HepG2 (cell line): ENCODE data around the gene AATF. TPM values are rescaled to one million over a fixed set of nuclear protein-coding genes. Genes with fewer than 3 reads are reported as not detected.
A peak's percentile ranks its signal among the peaks of the same experiment; 100 is the strongest.

Experiments
- ATAD3A ChIP-seq: sonication (generic); formaldehyde crosslinking; IDR thresholded peaks from 2 replicates; pipeline ENCODE4 v1.4.0; 2020; ENCODE audit warnings: missing genetic modification reagents
- DNMT1 ChIP-seq: sonication (generic); formaldehyde crosslinking; IDR thresholded peaks from 2 replicates; pipeline ENCODE4 v1.5.1; 2020; ENCODE audit warnings: mild to moderate bottlenecking, missing genetic modification reagents
- HIVEP1 ChIP-seq: sonication (generic); formaldehyde crosslinking; IDR thresholded peaks from 2 replicates; pipeline ENCODE4 v1.4.0; 2020; ENCODE audit warnings: mild to moderate bottlenecking, missing genetic modification reagents
- HNF4A ChIP-seq: sonication (generic); formaldehyde crosslinking; IDR thresholded peaks from 2 replicates; pipeline ENCODE4 v1.4.0; 2020; ENCODE audit warnings: missing genetic modification reagents
- HNRNPK ChIP-seq: fragments of 200-400 bp; formaldehyde crosslinking; IDR thresholded peaks from 2 replicates; pipeline ENCODE4 v1.6.1; 2018; ENCODE audit warnings: low read length, low read depth, moderate library complexity, mild to moderate bottlenecking; ENCODE audit not compliant: poor library complexity, severe bottlenecking
- KAT7 ChIP-seq: IDR thresholded peaks from 2 replicates; pipeline ENCODE4 v1.6.1; 2018; ENCODE audit warnings: borderline replicate concordance, missing compliant biosample characterization
- NCOA2 ChIP-seq: sonication (generic); formaldehyde crosslinking; IDR thresholded peaks from 2 replicates; pipeline ENCODE4 v1.8.0; 2022; ENCODE audit warnings: inconsistent platforms
- SAP130 ChIP-seq: IDR thresholded peaks from 2 replicates; pipeline ENCODE4 v1.6.1; 2016; ENCODE audit warnings: low read depth
- ZBTB2 ChIP-seq: sonication (generic); formaldehyde crosslinking; IDR thresholded peaks from 2 replicates; pipeline ENCODE4 v1.8.0; 2022; ENCODE audit warnings: low read depth, missing genetic modification reagents
- ZBTB20 ChIP-seq: sonication (generic); formaldehyde crosslinking; IDR thresholded peaks from 2 replicates; pipeline ENCODE4 v1.8.1; 2023; ENCODE audit warnings: missing genetic modification reagents, low read depth, mild to moderate bottlenecking, borderline replicate concordance
- ZNF30 ChIP-seq: sonication (generic); formaldehyde crosslinking; IDR thresholded peaks from 2 replicates; pipeline ENCODE4 v1.5.0; 2020; ENCODE audit warnings: mild to moderate bottlenecking, missing genetic modification reagents
- ZNF512B ChIP-seq: sonication (generic); formaldehyde crosslinking; IDR thresholded peaks from 2 replicates; pipeline ENCODE4 v1.5.1; 2020; ENCODE audit warnings: missing genetic modification reagents, mild to moderate bottlenecking, borderline replicate concordance
- ZNF513 ChIP-seq: sonication (generic); formaldehyde crosslinking; conservative IDR thresholded peaks from 2 replicates; pipeline ENCODE4 v1.5.0; 2020; ENCODE audit warnings: missing genetic modification reagents
- ZNF577 ChIP-seq: sonication (generic); formaldehyde crosslinking; IDR thresholded peaks from 2 replicates; pipeline ENCODE4 v1.4.0; 2020; ENCODE audit warnings: mild to moderate bottlenecking, low read depth, missing genetic modification reagents, borderline replicate concordance
- ZNF749 ChIP-seq: sonication (generic); formaldehyde crosslinking; IDR thresholded peaks from 2 replicates; pipeline ENCODE4 v1.8.0; 2022; ENCODE audit warnings: mild to moderate bottlenecking, missing genetic modification reagents, moderate library complexity, borderline replicate concordance
- polyA plus RNA-seq, 8 experiments: library from polyadenylated mRNA; depleted of rRNA in 3 of 8; stranded (reverse) in 7 of 8; unstranded in 1 of 8; fragments of >200 nt; fragmentation: Illumina TruSeq in 4 of 8; extraction: Trizol in 4 of 8; gene quantifications; 2 replicates each; pipeline versions ENCODE4 v1.2.1 to v1.2.3, GENCODE V29; 2011 to 2016; ENCODE audit warnings: low read depth in 4 of 8, missing spikeins in 1 of 8, mixed read lengths in 1 of 8; ENCODE audit not compliant: insufficient read depth in 1 of 8
- total RNA-seq, 5 experiments: library from RNA; depleted of rRNA; stranded (reverse); fragments of >200 nt; fragmentation: Illumina TruSeq; extraction: Trizol; gene quantifications; 2 replicates each; pipeline ENCODE4 v1.2.3, GENCODE V29; 2016; ENCODE audit warnings: low read depth in 1 of 5
- TF ChIP-seq, protein P1 (sequence below): sonication (generic); formaldehyde crosslinking; IDR thresholded peaks from 2 replicates; pipeline ENCODE4 v1.8.0; 2022; ENCODE audit warnings: mild to moderate bottlenecking, missing genetic modification reagents, moderate library complexity
- TF ChIP-seq, protein P2 (sequence below): sonication (generic); formaldehyde crosslinking; IDR thresholded peaks from 2 replicates; pipeline ENCODE4 v1.4.0; 2020; ENCODE audit warnings: missing genetic modification reagents
- TF ChIP-seq, protein P3 (sequence below): sonication (generic); formaldehyde crosslinking; IDR thresholded peaks from 2 replicates; pipeline ENCODE4 v1.4.0; 2020; ENCODE audit warnings: missing genetic modification reagents

Gene AATF
- total and polyA plus RNA-seq, 2 of the 13 experiments (the other 11 are each of a cell fraction or from before 2014, with no cell fraction given): 9.1 to 53.3 TPM

DNA sequence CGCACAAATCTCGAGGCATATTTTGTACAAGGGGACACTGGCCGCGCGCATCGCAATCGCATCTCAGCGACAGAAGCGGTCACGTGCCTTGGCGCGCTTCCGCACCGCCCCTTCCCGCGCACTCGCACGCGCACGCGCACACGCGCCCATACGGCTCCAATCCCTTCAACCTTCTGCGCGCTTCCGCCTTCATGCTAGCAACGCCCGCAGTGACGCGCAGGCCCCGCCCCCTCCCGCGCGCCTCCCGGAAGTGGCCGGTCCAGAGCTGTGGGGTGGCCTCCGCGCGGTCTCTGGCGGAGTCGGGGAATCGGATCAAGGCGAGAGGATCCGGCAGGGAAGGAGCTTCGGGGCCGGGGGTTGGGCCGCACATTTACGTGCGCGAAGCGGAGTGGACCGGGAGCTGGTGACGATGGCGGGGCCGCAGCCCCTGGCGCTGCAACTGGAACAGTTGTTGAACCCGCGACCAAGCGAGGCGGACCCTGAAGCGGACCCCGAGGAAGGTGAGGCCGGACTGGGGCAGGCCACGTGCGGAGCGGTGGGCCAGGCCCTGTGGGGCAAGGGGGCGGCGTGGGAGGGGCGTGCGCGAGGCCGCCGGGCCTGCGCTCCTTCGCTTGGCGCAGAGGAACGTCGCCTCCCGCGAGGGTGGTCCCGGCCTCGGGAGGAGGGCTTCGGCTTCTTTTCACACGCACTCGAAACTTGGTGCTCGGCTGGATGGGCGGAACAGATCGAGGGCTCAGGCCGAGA is at the start of gene AATF (continued):
- TF ChIP-seq, protein P1, sequence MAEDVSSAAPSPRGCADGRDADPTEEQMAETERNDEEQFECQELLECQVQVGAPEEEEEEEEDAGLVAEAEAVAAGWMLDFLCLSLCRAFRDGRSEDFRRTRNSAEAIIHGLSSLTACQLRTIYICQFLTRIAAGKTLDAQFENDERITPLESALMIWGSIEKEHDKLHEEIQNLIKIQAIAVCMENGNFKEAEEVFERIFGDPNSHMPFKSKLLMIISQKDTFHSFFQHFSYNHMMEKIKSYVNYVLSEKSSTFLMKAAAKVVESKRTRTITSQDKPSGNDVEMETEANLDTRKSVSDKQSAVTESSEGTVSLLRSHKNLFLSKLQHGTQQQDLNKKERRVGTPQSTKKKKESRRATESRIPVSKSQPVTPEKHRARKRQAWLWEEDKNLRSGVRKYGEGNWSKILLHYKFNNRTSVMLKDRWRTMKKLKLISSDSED (CRISPR knock-in tag): peak; percentile 66; the same call in 1 of the 2 replicates
- TF ChIP-seq DNMT1 (CRISPR knock-in tag): peak; percentile 96; the same call in 1 of the 2 replicates
- peak; percentile 99 for TF ChIP-seq ZNF749 (CRISPR knock-in tag)
- no peak for TF ChIP-seq ZNF512B (CRISPR knock-in tag)
- peak; percentile 98 for TF ChIP-seq SAP130 (CRISPR knock-in tag)
- peak; percentile 86 for TF ChIP-seq HNRNPK
- TF ChIP-seq ZNF577 (CRISPR knock-in tag): 0 out of 2 replicates have a peak, but pooled peaks have one; percentile 57
- TF ChIP-seq ATAD3A (CRISPR knock-in tag): no peak
- 0 out of 2 replicates have a peak, but pooled peaks have one; percentile 88 for TF ChIP-seq ZNF513 (CRISPR knock-in tag)
- TF ChIP-seq, protein P2, sequence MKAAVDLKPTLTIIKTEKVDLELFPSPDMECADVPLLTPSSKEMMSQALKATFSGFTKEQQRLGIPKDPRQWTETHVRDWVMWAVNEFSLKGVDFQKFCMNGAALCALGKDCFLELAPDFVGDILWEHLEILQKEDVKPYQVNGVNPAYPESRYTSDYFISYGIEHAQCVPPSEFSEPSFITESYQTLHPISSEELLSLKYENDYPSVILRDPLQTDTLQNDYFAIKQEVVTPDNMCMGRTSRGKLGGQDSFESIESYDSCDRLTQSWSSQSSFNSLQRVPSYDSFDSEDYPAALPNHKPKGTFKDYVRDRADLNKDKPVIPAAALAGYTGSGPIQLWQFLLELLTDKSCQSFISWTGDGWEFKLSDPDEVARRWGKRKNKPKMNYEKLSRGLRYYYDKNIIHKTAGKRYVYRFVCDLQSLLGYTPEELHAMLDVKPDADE (CRISPR knock-in tag): peak; percentile 99
- peak; percentile 99; the same call in 1 of the 2 replicates for TF ChIP-seq ZBTB20 (CRISPR knock-in tag)
- TF ChIP-seq ZBTB2 (CRISPR knock-in tag): peak; percentile 77; the same call in 1 of the 2 replicates
- TF ChIP-seq HIVEP1 (CRISPR knock-in tag): peak; percentile 91
- peak; percentile 69; the same call in 1 of the 2 replicates for TF ChIP-seq NCOA2 (CRISPR knock-in tag)
- TF ChIP-seq KAT7: peak; percentile 91; the same call in 1 of the 2 replicates
- TF ChIP-seq ZNF30 (CRISPR knock-in tag): peak; percentile 98
- no peak; the same call in 1 of the 2 replicates for TF ChIP-seq HNF4A (CRISPR knock-in tag)
- TF ChIP-seq, protein P3, sequence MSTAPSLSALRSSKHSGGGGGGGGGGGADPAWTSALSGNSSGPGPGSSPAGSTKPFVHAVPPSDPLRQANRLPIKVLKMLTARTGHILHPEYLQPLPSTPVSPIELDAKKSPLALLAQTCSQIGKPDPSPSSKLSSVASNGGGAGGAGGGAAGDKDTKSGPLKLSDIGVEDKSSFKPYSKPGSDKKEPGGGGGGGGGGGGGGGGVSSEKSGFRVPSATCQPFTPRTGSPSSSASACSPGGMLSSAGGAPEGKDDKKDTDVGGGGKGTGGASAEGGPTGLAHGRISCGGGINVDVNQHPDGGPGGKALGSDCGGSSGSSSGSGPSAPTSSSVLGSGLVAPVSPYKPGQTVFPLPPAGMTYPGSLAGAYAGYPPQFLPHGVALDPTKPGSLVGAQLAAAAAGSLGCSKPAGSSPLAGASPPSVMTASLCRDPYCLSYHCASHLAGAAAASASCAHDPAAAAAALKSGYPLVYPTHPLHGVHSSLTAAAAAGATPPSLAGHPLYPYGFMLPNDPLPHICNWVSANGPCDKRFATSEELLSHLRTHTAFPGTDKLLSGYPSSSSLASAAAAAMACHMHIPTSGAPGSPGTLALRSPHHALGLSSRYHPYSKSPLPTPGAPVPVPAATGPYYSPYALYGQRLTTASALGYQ (CRISPR knock-in tag): peak; percentile 60; the same call in 1 of the 2 replicates
